Measurements from ENCODE around the gene LOXL4.

Gene LOXL4

DNA sequence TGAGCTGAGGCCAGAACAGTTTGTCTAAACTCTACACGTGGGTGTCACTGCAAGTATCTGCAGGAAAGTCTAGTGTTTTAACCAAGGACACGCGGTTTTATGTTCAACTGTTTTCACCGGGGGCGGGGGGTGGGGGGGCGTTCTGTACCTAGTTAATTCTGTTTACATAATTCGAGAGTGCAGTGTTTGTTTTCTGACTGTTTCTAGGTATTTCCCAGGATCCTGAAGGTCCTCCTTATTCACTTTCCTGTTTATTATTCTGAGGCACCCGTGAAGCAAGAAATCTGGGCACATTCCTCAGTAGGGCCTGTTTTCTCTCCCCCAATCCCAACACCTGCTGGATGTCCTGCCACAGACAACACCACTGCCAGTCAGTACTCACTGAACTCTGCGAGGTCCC lies 7.6 kb downstream of the LOXL4 start:
- no peak for TF ChIP-seq CTCF (conservative IDR thresholded peaks at IDR 0.05; ENCODE audit: low read depth, low read length)

DNA sequence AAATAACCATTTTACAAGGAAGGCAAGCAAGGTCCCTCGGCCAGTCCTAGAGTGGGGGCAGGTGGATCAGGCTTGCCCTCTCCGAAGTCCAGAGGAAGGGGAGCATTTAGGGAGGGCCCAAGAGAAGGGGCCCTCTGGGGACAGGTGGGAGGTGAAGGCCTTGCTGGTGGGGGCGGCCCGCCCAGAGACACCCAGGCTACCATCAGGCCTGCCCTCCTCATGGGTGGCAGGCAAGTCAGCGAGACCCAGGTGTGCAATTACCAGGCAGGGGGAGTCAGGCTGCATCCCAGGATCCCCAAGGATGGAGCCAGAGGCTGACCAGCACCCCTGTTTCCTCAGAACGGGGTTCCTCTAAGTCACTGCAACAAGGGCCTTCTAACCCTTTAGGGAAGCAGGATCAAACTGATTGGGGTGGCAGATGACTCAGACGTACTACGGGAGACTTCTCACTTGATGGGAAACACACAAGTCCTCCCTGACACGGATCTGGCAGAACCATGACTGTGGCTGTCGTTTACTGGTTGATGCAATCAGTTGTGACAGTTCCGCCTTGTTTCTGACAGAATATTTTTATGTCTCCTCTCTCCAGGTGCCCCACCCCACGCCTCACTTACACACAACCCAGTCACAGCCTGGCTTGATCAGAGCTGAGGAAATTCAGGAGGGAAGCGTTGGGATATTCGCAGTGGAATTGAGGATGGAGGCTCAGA lies 8.2 kb downstream of the LOXL4 start:
- DNase-seq (ENCODE audit: low read depth), result peak; percentile 18
- H3K4me3 ChIP-seq (ENCODE audit: low read depth, low read length), result no peak overlapping the region

More for the DNA sequence above, 7.6 kb downstream of the LOXL4 start:
- DNase-seq (ENCODE audit: low read depth), result peak; percentile 13
- no peak overlapping the region for H3K4me3 ChIP-seq (ENCODE audit: low read depth, low read length)

DNA sequence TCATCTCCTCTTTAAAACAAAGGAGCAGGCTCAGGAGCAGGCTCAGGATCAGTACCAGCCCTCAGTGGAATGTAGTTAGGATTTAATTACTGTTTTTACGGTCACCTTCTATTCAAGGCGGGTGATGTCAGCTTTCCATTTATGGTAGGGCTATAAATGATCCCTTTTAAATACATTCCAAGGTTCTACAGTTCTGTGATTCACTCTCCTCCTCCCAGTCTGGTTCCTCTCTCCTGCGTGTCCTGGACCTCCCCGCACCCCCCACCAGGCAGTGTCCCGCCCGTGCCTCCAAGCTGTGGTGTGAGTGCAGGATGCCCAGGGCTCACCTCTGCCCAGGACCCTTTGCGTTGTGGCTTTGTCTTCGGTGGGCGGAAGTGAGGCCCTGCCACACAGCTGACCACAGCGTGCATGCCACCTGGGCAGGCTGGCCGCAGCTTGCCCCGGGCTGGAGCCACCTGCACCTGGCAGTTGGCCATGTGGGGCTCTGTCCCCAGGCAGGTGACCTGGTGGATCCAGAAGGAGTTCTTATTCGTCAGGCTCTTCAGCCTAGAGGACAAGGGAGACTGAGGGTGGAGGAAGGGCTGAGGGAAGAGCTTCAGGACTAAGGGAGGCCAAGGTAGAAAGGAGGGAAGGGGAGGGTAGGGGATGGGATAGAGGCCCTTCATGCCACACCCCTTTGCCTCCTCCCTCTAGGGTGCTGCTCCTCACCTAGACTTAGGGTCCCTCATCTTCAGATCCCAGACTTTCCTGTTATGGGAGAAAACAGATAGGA lies 9.1 kb downstream of the LOXL4 start:
- DNase-seq (ENCODE audit: low read depth), result no peak
- H3K4me3 ChIP-seq (ENCODE audit: low read depth, low read length), result no peak overlapping the region
- no peak for TF ChIP-seq CTCF (conservative IDR thresholded peaks at IDR 0.05; ENCODE audit: low read depth, low read length)

More for the DNA sequence above, 8.2 kb downstream of the LOXL4 start:
- no peak for TF ChIP-seq CTCF (conservative IDR thresholded peaks at IDR 0.05; ENCODE audit: low read depth, low read length)

GRCh38 chr10:98257961-98258360 lies 10.0 kb downstream of the LOXL4 start:
- no peak for DNase-seq (ENCODE audit: low read depth)
- H3K4me3 ChIP-seq (ENCODE audit: low read depth, low read length), result no peak overlapping the region
- TF ChIP-seq CTCF (conservative IDR thresholded peaks at IDR 0.05; ENCODE audit: low read depth, low read length), result no peak

- H3K4me3 ChIP-seq (ENCODE audit: low read depth, low read length), result no peak overlapping the region
- DNase-seq (ENCODE audit: low read depth), result no peak
- TF ChIP-seq CTCF (conservative IDR thresholded peaks at IDR 0.05; ENCODE audit: low read depth, low read length), result no peak
Measured at GRCh38 chr10:98257198-98257597, 10.8 kb downstream of the LOXL4 start.

- no peak overlapping the region for H3K4me3 ChIP-seq (ENCODE audit: low read depth, low read length)
- TF ChIP-seq CTCF (conservative IDR thresholded peaks at IDR 0.05; ENCODE audit: low read depth, low read length), result no peak
- DNase-seq (ENCODE audit: low read depth), result no peak
Measured at GRCh38 chr10:98256692-98257091, 11.3 kb downstream of the LOXL4 start.

Data from choroid plexus epithelial cell (primary cell).